Measurements from ENCODE around the gene KRTAP20-1. TPM values are rescaled to one million over a fixed set of nuclear protein-coding genes. Genes with fewer than 3 reads are reported as not detected.

KRTAP20-1 gene
- total RNA-seq (2021) = not detected in 2 replicates
- long read RNA-seq = 0 reads

DNA sequence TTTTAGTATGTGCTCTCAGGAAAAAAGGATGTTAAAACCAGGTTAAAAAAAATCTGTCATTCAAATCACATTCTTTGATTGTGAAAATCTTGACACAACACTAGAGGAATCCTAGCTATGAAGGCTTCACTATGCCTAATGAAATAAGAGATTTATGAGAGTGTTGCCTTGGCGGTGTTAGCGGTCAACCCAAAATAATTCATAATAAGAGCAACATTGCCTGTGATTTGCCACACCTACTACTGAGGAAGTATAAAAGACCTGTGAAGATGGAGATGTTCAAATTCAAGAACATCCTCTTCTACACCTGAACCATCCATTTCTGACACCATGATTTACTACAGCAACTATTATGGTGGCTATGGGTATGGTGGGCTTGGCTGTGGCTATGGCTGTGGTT lies at the start of gene KRTAP20-1:
Gene KRTAP20-1, plus strand, starts transcription at position 301 of the 400 bp plus-strand sequence. Its CDS starts 30 bp downstream, at position 331.
- no peak within 1 kb of the TSS for H3K4ac ChIP-seq (ENCODE audit: low read depth, low read length)
- H4K20me1 ChIP-seq (ENCODE audit: control insufficient read depth, insufficient read depth, insufficient read length) = no peaks in the 10 kb centered on the region
- H3K9ac ChIP-seq (ENCODE audit: extremely low read depth, insufficient read length, low read length) = no peak within 1 kb of the TSS
- H3K27me3 ChIP-seq (ENCODE audit: insufficient read depth, low read length) = no peaks in the 10 kb centered on the region
- H4K8ac ChIP-seq (replicated peaks; ENCODE audit: insufficient read length, low read depth, low read length) = no peak within 1 kb of the TSS
- H3K14ac ChIP-seq (ENCODE audit: insufficient read depth, low read length) = no peak within 1 kb of the TSS
- Mint-ChIP-seq H3K27me3 (ENCODE audit: low read depth) (no peaks in the 10 kb centered on the region; the same call in none of the 2 replicates), H3K9me3 (peaks cover 0 to 24% of the 10 kb centered on the region in 2 experiments; a peak in 3 of 5 replicates), H3K36me3 (ENCODE audit: insufficient read depth in 1 of 3, low read depth in 3 of 3) (peaks cover 0 to 9% (median under 1%) of the 10 kb centered on the region in 3 experiments; a peak in 4 of 7 replicates), H3K4me1 (no peaks in the 10 kb centered on the region), H3K27ac (no peak within 1 kb of the TSS; a peak in 1 of 7 replicates), H3K4me3 (no peak within 1 kb of the TSS)
- no peak within 1 kb of the TSS for H3K18ac ChIP-seq (ENCODE audit: insufficient read length, low read depth, low read length)
- H2BK120ac ChIP-seq (ENCODE audit: low read depth, low read length, poor library complexity, severe bottlenecking) = no peak within 1 kb of the TSS
- no peak within 1 kb of the TSS for H3K23ac ChIP-seq (ENCODE audit: insufficient read length, low read depth, low read length)
- H3K9me3 ChIP-seq (ENCODE audit: control insufficient read depth, low read depth, low read length) = no peaks in the 10 kb centered on the region
- WGBS (ENCODE audit: extremely low coverage, insufficient read length, low lambda C conversion rate) = no CpG with 5 or more reads among the region's 2 CpGs
- no peak for DNase-seq
- TF ChIP-seq, protein P1, sequence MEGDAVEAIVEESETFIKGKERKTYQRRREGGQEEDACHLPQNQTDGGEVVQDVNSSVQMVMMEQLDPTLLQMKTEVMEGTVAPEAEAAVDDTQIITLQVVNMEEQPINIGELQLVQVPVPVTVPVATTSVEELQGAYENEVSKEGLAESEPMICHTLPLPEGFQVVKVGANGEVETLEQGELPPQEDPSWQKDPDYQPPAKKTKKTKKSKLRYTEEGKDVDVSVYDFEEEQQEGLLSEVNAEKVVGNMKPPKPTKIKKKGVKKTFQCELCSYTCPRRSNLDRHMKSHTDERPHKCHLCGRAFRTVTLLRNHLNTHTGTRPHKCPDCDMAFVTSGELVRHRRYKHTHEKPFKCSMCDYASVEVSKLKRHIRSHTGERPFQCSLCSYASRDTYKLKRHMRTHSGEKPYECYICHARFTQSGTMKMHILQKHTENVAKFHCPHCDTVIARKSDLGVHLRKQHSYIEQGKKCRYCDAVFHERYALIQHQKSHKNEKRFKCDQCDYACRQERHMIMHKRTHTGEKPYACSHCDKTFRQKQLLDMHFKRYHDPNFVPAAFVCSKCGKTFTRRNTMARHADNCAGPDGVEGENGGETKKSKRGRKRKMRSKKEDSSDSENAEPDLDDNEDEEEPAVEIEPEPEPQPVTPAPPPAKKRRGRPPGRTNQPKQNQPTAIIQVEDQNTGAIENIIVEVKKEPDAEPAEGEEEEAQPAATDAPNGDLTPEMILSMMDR (conservative IDR thresholded peaks at IDR 0.05) = no peak
- H3K56ac ChIP-seq (ENCODE audit: insufficient read length, low read depth, low read length) = no peak within 1 kb of the TSS
- no peak within 1 kb of the TSS for H3K27ac ChIP-seq (ENCODE audit: insufficient read length, low read depth, low read length)
- no peak within 1 kb of the TSS for H3K4me2 ChIP-seq (ENCODE audit: insufficient read depth, insufficient read length, low read length)
- no peak within 1 kb of the TSS for H4K91ac ChIP-seq (ENCODE audit: insufficient read length, low read depth, low read length)
- no peak within 1 kb of the TSS for H2BK12ac ChIP-seq (ENCODE audit: insufficient read length, low read depth, low read length)
- no peaks in the 10 kb centered on the region for H3K79me2 ChIP-seq (ENCODE audit: insufficient read depth, low read length)
- no peak within 1 kb of the TSS for H2BK15ac ChIP-seq (ENCODE audit: low read depth, low read length)
- H4K5ac ChIP-seq (ENCODE audit: insufficient read length, low read depth, low read length) = no peak within 1 kb of the TSS
- H2BK5ac ChIP-seq (ENCODE audit: insufficient read length, low read length) = no peak within 1 kb of the TSS
- H3T11ph ChIP-seq (ENCODE audit: low read length) = no peak within 1 kb of the TSS
- no peak within 1 kb of the TSS for H2AFZ ChIP-seq (ENCODE audit: low read length)
- H2BK20ac ChIP-seq (ENCODE audit: low read depth, low read length, poor library complexity, severe bottlenecking) = no peak within 1 kb of the TSS
- no peaks in the 10 kb centered on the region for H3K23me2 ChIP-seq (ENCODE audit: insufficient read length, low read depth, low read length, poor library complexity, severe bottlenecking)
- no peaks in the 10 kb centered on the region for H3K79me1 ChIP-seq (ENCODE audit: insufficient read depth, low read depth, low read length, poor library complexity, severe bottlenecking)
- H3K4me1 ChIP-seq (ENCODE audit: insufficient read depth, low read length) = no peaks in the 10 kb centered on the region
- H2AK5ac ChIP-seq (ENCODE audit: insufficient read length, low read length) = no peak within 1 kb of the TSS

Data from H9 (cell line).